Glutamatergic neuron (in vitro differentiated cells): ENCODE results near the gene NEK7. TPM values are rescaled to one million over a fixed set of nuclear protein-coding genes. Genes with fewer than 3 reads are reported as not detected.

Experiments used
- DNase-seq: peaks from one replicate; pipeline ENCODE4 v3.0.0; 2022
- H3K27ac Mint-ChIP-seq: one replicate; pipeline ENCODE4 v1.8.0; 2020; ENCODE audit warnings: mild to moderate bottlenecking, mixed read lengths, inconsistent platforms; ENCODE audit not compliant: unreplicated experiment
- H3K27me3 Mint-ChIP-seq: one replicate; pipeline ENCODE4 v1.8.0; 2020; ENCODE audit warnings: mild to moderate bottlenecking, moderate library complexity, mixed read lengths, inconsistent platforms; ENCODE audit not compliant: unreplicated experiment
- H3K36me3 Mint-ChIP-seq: one replicate; pipeline ENCODE4 v1.8.0; 2020; ENCODE audit warnings: mild to moderate bottlenecking, mixed read lengths, inconsistent platforms; ENCODE audit not compliant: unreplicated experiment
- H3K4me1 Mint-ChIP-seq: one replicate; pipeline ENCODE4 v1.8.0; 2020; ENCODE audit warnings: mild to moderate bottlenecking, low read depth, mixed read lengths, inconsistent platforms; ENCODE audit not compliant: unreplicated experiment
- H3K4me3 Mint-ChIP-seq: one replicate; pipeline ENCODE4 v1.8.0; 2020; ENCODE audit warnings: mild to moderate bottlenecking, mixed read lengths, inconsistent platforms; ENCODE audit not compliant: unreplicated experiment
- H3K9me3 Mint-ChIP-seq: one replicate; pipeline ENCODE4 v1.8.0; 2020; ENCODE audit warnings: mild to moderate bottlenecking, moderate library complexity, mixed read lengths, inconsistent platforms; ENCODE audit not compliant: unreplicated experiment
- total RNA-seq: library from RNA; stranded (reverse); fragmentation: NEBNext Ultra II Directional; extraction: Animal tissue kit (Norgen Biotek cat#: 25700); gene quantifications from one replicate; pipeline ENCODE4 v1.2.1, GENCODE V29; 2021; ENCODE audit not compliant: unreplicated experiment
- TF ChIP-seq, protein P1 (sequence below): fragments of 200-600 bp; sonication (generic); IDR thresholded peaks from one replicate; pipeline ENCODE4 v1.5.0; 2021; ENCODE audit not compliant: partially characterized antibody, unreplicated experiment

Gene NEK7
- total RNA-seq, 1 donor from 2014 or later = 11.5 TPM

DNA sequence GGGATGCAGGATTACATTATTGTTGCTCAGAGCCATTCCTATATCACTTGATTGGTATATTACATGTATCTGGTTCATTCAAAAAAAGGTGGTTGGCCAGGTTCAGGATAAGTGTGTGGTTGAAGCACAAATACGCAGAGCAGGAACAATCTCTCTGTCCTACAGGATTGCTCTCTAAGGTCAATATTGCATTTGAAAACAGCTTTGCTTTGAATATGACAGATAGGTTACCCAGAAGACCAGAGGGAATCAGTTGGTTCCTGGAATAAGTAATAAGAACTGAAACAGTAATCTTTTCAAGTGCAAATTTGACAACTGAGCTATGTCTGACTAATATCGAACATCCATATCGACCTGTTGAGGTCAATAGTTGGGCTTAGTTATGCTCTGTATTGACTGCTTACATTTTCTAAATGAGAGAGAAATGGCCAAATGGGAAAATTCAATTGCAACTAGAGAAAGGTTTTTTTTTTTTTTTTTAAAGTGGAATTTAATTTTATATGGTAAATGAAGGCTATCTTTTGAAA lies 206.9 kb downstream of the NEK7 start:
- no peak overlapping the region for H3K27ac Mint-ChIP-seq
- no peaks in the 10 kb centered on the region for H3K36me3 Mint-ChIP-seq
- DNase-seq = no peak
- no peak overlapping the region for H3K4me3 Mint-ChIP-seq
- H3K4me1 Mint-ChIP-seq = no peaks in the 10 kb centered on the region
- no peaks in the 10 kb centered on the region for H3K9me3 Mint-ChIP-seq
- no peaks in the 10 kb centered on the region for H3K27me3 Mint-ChIP-seq
- TF ChIP-seq, protein P1, sequence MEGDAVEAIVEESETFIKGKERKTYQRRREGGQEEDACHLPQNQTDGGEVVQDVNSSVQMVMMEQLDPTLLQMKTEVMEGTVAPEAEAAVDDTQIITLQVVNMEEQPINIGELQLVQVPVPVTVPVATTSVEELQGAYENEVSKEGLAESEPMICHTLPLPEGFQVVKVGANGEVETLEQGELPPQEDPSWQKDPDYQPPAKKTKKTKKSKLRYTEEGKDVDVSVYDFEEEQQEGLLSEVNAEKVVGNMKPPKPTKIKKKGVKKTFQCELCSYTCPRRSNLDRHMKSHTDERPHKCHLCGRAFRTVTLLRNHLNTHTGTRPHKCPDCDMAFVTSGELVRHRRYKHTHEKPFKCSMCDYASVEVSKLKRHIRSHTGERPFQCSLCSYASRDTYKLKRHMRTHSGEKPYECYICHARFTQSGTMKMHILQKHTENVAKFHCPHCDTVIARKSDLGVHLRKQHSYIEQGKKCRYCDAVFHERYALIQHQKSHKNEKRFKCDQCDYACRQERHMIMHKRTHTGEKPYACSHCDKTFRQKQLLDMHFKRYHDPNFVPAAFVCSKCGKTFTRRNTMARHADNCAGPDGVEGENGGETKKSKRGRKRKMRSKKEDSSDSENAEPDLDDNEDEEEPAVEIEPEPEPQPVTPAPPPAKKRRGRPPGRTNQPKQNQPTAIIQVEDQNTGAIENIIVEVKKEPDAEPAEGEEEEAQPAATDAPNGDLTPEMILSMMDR = no peak

DNA sequence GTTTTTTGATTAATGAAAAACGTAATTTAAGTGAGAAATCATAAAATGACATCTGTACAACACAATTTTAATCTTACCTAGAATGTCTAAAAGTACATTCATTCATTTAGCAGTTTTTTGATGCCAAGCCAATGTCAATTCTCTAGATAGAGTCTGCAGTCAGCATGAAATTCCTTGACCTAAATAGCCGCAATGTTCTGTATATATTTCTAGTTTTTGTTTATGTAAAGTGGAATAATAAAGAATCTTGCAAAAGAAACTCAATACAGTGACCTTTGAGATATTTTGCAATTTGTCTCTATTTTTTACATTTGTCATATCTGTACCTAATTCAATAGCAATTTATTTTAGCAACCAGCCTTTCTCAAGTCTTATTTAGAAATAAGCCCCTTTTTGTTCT lies 207.7 kb downstream of the NEK7 start:
- no peaks in the 10 kb centered on the region for H3K27me3 Mint-ChIP-seq
- no peak overlapping the region for H3K27ac Mint-ChIP-seq
- H3K4me3 Mint-ChIP-seq = no peak overlapping the region
- H3K9me3 Mint-ChIP-seq = no peaks in the 10 kb centered on the region
- no peak for DNase-seq
- TF ChIP-seq, protein P1 = no peak
- H3K36me3 Mint-ChIP-seq = no peaks in the 10 kb centered on the region
- H3K4me1 Mint-ChIP-seq = peaks cover 3% of the 10 kb centered on the region

DNA sequence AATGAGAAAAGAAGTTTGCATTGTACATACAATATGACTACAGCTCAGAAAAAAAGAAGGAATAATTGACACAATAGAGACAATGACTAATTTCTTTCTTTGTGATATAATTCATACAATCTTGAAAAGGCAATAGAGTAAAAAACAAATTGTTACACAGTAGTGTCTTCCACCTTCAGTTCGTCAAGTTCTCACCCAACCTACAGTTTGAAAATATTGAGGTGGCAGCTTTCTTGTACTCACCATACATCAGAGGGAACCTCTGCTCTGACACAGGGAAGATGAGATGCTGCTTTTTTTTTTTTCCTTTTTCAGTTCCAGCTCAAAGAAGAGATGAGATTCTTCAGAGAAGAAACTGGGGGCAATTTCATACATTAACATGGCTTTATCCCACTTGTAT lies 210.5 kb downstream of the NEK7 start:
- no peaks in the 10 kb centered on the region for H3K27me3 Mint-ChIP-seq
- H3K36me3 Mint-ChIP-seq = no peaks in the 10 kb centered on the region
- TF ChIP-seq, protein P1 = no peak
- H3K4me3 Mint-ChIP-seq = no peak overlapping the region
- DNase-seq = no peak
- H3K4me1 Mint-ChIP-seq = peaks cover 9% of the 10 kb centered on the region
- no peaks in the 10 kb centered on the region for H3K9me3 Mint-ChIP-seq
- no peak overlapping the region for H3K27ac Mint-ChIP-seq

DNA sequence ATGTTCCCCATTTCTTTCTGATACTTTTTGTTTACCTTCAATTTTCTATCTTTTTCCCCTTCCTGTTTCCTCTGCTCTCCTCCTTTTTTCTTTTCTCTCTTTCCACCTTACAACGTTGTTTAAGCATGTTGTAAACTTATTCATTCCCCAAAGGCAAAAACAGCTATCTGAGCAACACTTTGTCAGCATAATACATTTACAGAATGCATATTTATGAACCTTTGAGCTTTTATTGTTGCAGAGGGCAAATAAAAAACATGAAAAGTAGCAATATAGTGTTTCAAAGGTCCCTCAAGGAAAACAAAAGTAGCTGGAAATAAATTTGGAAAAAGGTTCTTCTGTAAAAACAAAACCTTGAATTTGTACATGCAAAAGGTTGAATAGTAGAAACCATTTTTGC lies 214.2 kb downstream of the NEK7 start:
- Mint-ChIP-seq H3K36me3 (no peaks in the 10 kb centered on the region), H3K9me3 (no peaks in the 10 kb centered on the region), H3K27me3 (no peaks in the 10 kb centered on the region), H3K4me3 (peak overlapping the region; percentile 31), H3K4me1 (peaks cover 9% of the 10 kb centered on the region), H3K27ac (no peak overlapping the region)
- TF ChIP-seq, protein P1 = no peak
- DNase-seq = no peak

Other genes starting within 250 kb of the NEK7 start
- gene LHX9, start 239.6 kb upstream of the NEK7 start, total RNA-seq = 37.2 TPM